ENCODE data around the gene RYR1.
A peak's percentile ranks its signal among the peaks of the same experiment; 100 is the strongest.
"Not testable (repeated sequence)": the region's sequence is repeated elsewhere in the genome, so short reads cannot be mapped to it uniquely, and the experiment has no call there.

The RYR1 gene

GRCh38 chr19:38517980-38518379, 84.5 kb downstream of the RYR1 start:
- not testable (repeated sequence) for FAIRE-seq

- FAIRE-seq: no peak
These were observed 85.7 kb downstream of the RYR1 start for GRCh38 chr19:38519168-38519567.

GRCh38 chr19:38519988-38520387, 86.5 kb downstream of the RYR1 start:
- no peak for FAIRE-seq

- FAIRE-seq: no peak
These were observed 89.4 kb downstream of the RYR1 start for GRCh38 chr19:38522915-38523314.

- no peak for FAIRE-seq
These were observed 89.8 kb downstream of the RYR1 start for GRCh38 chr19:38523319-38523718.

- FAIRE-seq: no peak
These were observed 90.9 kb downstream of the RYR1 start for GRCh38 chr19:38524369-38524768.

- no peak for FAIRE-seq
These were observed 91.6 kb downstream of the RYR1 start for GRCh38 chr19:38524994-38525634.

- FAIRE-seq: no peak
These were observed 92.9 kb downstream of the RYR1 start for GRCh38 chr19:38526430-38526829.

- no peak for FAIRE-seq
These were observed 94.1 kb downstream of the RYR1 start for GRCh38 chr19:38527466-38528136.

- no peak for FAIRE-seq
These were observed 94.8 kb downstream of the RYR1 start for GRCh38 chr19:38528213-38528755.

GRCh38 chr19:38528931-38529330, 95.4 kb downstream of the RYR1 start:
- no peak for FAIRE-seq

GRCh38 chr19:38531515-38531914, 98.0 kb downstream of the RYR1 start:
- no peak for FAIRE-seq

GRCh38 chr19:38532939-38533338, 99.4 kb downstream of the RYR1 start:
- FAIRE-seq: no peak

- no peak for FAIRE-seq
These were observed 101.1 kb downstream of the RYR1 start for GRCh38 chr19:38534574-38534973.

- FAIRE-seq: no peak
These were observed 101.7 kb downstream of the RYR1 start for GRCh38 chr19:38535212-38535611.

- no peak for FAIRE-seq
These were observed 103.8 kb downstream of the RYR1 start for GRCh38 chr19:38537071-38537936.

- no peak for FAIRE-seq
These were observed 104.9 kb downstream of the RYR1 start for GRCh38 chr19:38538386-38538785.

GRCh38 chr19:38538793-38539528, 105.5 kb downstream of the RYR1 start:
- no peak for FAIRE-seq

- no peak for FAIRE-seq
These were observed 106.3 kb downstream of the RYR1 start for GRCh38 chr19:38539751-38540150.

GRCh38 chr19:38542040-38542439, 108.5 kb downstream of the RYR1 start:
- FAIRE-seq: no peak

- FAIRE-seq: no peak
These were observed 109.9 kb downstream of the RYR1 start for GRCh38 chr19:38543286-38543806.

- peak; percentile 91 for FAIRE-seq
These were observed 110.5 kb downstream of the RYR1 start for GRCh38 chr19:38543807-38544568.
